HAP-1 (cell line): ENCODE measurements around the gene PIK3CB.
A peak's percentile ranks its signal among the peaks of the same experiment; 100 is the strongest.
"Not testable (repeated sequence)": the region's sequence is repeated elsewhere in the genome, so short reads cannot be mapped to it uniquely, and the experiment has no call there.

Experiments used
- DNase-seq, 2 experiments: peaks; one replicate each; pipeline ENCODE4 v3.0.0-alpha.2; 2016 to 2020; ENCODE audit warnings: low spot score in 2 of 2
- H3K27me3 ChIP-seq: fragments of 250-450 bp; sonication (Bioruptor Pico); 2 replicates; pipeline ENCODE4 v1.5.1; 2020; ENCODE audit warnings: low read depth, mild to moderate bottlenecking, moderate library complexity
- H3K36me3 ChIP-seq: fragments of 250-450 bp; sonication (Bioruptor Pico); replicated peaks from 2 replicates; pipeline ENCODE4 v1.5.1; 2020; ENCODE audit warnings: mild to moderate bottlenecking
- H3K4me1 ChIP-seq: fragments of 250-450 bp; sonication (Bioruptor Pico); 2 replicates; pipeline ENCODE4 v1.5.1; 2020; ENCODE audit warnings: mild to moderate bottlenecking
- H3K4me3 ChIP-seq: fragments of 250-450 bp; sonication (Bioruptor Pico); 2 replicates; pipeline ENCODE4 v1.5.1; 2020; ENCODE audit warnings: mild to moderate bottlenecking, moderate library complexity
- H3K9me3 ChIP-seq: fragments of 250-450 bp; sonication (Bioruptor Pico); 2 replicates; pipeline ENCODE4 v1.5.1; 2020; ENCODE audit warnings: mild to moderate bottlenecking, moderate library complexity
- in situ Hi-C: fragments of 300-500 bp; cut with MboI; formaldehyde crosslinking; loops from 3 replicates; pipeline ENCODE4 v1.14.3; 2020; ENCODE audit warnings: low sequenced_read_pairs, inconsistent platforms, mixed read lengths

Gene PIK3CB

DNA sequence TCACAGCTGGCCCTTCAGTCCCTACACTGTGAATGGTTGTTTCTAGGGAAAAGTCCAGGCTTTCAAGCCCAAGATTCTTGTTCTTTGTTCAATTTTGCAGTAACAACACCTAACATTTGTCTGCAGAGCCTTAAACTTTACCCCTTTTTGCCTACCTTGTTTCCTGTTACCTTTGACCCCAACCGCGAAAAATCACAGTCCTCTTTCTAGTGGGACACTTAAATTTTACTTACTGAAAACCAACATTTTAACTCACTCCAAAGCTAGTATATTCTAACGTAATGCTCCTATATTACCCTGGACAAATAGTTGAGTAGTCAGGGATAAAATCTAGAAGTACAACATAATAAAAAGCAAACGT, 649 bp upstream of the PIK3CB start:
- Histone ChIP-seq H3K4me1 (peaks cover 7% of the 10 kb centered on the region), H3K9me3 (no peaks in the 10 kb centered on the region), H3K27me3 (no peaks in the 10 kb centered on the region), H3K36me3 (no peaks in the 10 kb centered on the region), H3K4me3 (peak overlapping the region; percentile 88)
- in situ Hi-C loops, result loop anchor here (10.0 kb wide), 1 partner anchor 241 kb away; the partner anchor contains the start of gene CEP70
- no peak for DNase-seq

DNA sequence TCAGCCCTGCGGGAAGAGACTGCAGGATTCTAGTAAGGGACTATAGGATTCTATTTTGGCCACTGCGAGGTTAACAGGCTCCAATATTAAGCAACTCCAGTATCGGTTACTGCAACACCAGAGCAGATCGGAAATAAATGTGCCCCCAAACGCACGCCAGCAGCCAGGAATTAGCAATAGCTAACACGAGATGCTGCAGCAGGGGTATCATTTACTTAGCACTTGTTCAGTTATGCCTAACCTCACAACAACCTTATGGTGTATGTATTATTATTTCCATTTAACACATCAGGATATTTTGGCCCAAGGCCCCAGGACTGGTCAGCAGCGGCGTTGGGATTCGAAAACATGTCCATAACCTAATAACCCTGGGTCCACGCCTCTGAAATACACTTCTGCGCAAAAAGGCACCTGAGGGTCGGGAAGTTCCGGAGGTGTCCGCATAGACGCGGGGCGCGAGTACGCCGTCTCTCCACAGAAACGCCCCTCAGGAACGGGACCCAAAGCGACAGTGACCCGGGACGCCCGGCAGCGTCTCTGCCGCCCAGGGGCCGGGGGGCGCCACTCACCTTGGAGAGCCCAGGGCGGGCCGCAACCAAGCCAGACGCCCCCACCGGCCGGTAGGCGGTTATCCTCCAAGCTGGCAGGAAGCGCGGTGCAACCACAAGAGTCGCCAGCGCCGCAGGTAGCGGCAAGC, 681 bp downstream of the PIK3CB start:
- peak overlapping the region; percentile 88 for H3K4me3 ChIP-seq
- no peaks in the 10 kb centered on the region for H3K27me3 ChIP-seq
- H3K36me3 ChIP-seq, result no peaks in the 10 kb centered on the region
- in situ Hi-C loops, result loop anchor here (10.0 kb wide), 1 partner anchor 239 kb away; the partner anchor contains the start of gene CEP70
- no peaks in the 10 kb centered on the region for H3K9me3 ChIP-seq
- peak; percentile 29 to 68 for DNase-seq
- H3K4me1 ChIP-seq, result peaks cover 7% of the 10 kb centered on the region

DNA sequence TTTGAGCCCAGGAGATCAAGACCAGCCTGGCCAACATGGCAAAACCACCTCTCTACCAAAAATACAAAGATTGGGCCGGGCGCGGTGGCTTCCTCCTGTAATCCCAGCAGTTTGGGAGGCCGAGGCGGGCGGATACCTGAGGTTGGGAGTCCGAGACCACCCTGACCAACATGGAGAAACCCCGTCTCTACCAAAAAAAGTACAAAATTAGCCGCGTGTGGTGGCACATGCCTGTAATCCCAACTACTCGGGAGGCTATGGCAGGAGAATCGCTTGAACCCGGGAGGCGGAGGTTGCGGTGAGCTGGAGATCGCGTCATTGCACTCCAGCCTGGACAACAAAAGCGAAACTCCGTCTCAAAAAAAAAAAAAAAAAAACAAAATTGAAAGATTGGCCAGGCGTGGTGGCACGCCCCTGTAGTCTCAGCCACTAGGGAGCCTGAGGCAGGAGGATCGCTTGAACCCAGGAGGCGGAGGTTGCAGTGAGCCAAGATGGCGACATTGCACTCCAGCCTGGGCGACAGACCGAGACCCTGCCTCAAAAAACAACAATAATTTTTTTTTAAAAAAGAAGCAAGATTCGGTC, 2.2 kb downstream of the PIK3CB start:
- in situ Hi-C loops, result loop anchor here (10.0 kb wide), 1 partner anchor 238 kb away; the partner anchor contains the start of gene CEP70
- H3K36me3 ChIP-seq, H3K9me3 ChIP-seq, H3K27me3 ChIP-seq, DNase-seq, H3K4me1 ChIP-seq: not testable (repeated sequence)
- peak overlapping the region; percentile 88; the same call in 1 of the 2 replicates for H3K4me3 ChIP-seq

- in situ Hi-C loops, result loop anchor here (10.0 kb wide), 1 partner anchor 235 kb away; the partner anchor contains the start of gene CEP70
- Histone ChIP-seq H3K4me1 (peaks cover under 1% of the 10 kb centered on the region; the same call in 1 of the 2 replicates), H3K27me3 (no peaks in the 10 kb centered on the region), H3K36me3 (no peaks in the 10 kb centered on the region), H3K9me3 (no peaks in the 10 kb centered on the region), H3K4me3 (no peak overlapping the region)
- DNase-seq, result no peak
These were observed 4.7 kb downstream of the PIK3CB start for GRCh38 chr3:138829886-138830510.

GRCh38 chr3:138829097-138829496, 5.6 kb downstream of the PIK3CB start:
- no peak overlapping the region for H3K4me3 ChIP-seq
- no peaks in the 10 kb centered on the region for H3K36me3 ChIP-seq
- peaks cover 4% of the 10 kb centered on the region for H3K4me1 ChIP-seq
- in situ Hi-C loops, result no loop called here
- no peaks in the 10 kb centered on the region for H3K27me3 ChIP-seq
- DNase-seq, result no peak
- no peaks in the 10 kb centered on the region for H3K9me3 ChIP-seq

GRCh38 chr3:138827222-138827621, 7.5 kb downstream of the PIK3CB start:
- H3K27me3 ChIP-seq, result no peaks in the 10 kb centered on the region
- in situ Hi-C loops, result no loop called here
- no peak overlapping the region for H3K4me3 ChIP-seq
- no peak for DNase-seq
- no peaks in the 10 kb centered on the region for H3K36me3 ChIP-seq
- H3K4me1 ChIP-seq, result peaks cover 9% of the 10 kb centered on the region
- H3K9me3 ChIP-seq, result no peaks in the 10 kb centered on the region

DNA sequence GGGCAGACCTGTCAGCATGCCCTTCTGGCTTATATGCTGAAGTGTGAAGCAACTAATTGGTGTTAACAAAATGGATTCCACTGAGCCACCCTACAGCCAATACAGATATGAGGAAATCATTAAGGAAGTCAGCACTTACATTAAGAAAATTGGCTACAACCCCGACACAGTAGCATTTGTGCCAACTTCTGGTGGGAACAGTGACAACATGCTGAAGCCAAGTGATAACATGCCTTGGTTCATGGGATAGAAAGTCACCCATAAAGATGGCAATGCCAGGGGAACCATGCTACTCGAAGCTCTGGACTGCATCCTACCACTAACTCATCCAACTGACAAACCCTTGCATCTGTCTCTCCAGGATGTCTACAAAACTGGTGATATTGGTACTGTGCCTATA, 9.4 kb downstream of the PIK3CB start:
- no peaks in the 10 kb centered on the region for H3K9me3 ChIP-seq
- H3K36me3 ChIP-seq, result no peaks in the 10 kb centered on the region
- H3K27me3 ChIP-seq, result no peaks in the 10 kb centered on the region
- H3K4me3 ChIP-seq, result no peak overlapping the region
- in situ Hi-C loops, result no loop called here
- no peak for DNase-seq
- peaks cover 9% of the 10 kb centered on the region for H3K4me1 ChIP-seq

DNA sequence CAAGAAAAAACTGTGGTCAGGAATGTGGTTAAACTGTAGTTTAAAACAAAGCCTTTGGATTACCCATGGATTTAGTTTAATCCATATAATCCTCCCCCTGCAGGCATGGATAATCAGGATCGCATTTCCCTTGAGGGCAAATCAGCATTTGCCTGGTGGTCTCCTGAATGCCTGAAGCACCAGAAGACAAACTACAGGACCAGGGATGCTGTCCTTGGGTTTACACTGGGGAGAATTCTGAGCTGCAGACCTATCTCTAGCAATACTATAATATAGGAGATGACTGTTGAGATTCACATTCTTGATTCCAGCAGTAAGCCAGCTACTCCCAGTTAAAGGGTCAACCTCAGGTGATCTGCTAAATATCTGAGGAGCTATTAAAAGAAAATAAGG, 10.6 kb downstream of the PIK3CB start:
- no peak overlapping the region for H3K4me3 ChIP-seq
- no peaks in the 10 kb centered on the region for H3K9me3 ChIP-seq
- DNase-seq, result peak; percentile 53 to 69
- no peaks in the 10 kb centered on the region for H3K36me3 ChIP-seq
- in situ Hi-C loops, result no loop called here
- no peaks in the 10 kb centered on the region for H3K27me3 ChIP-seq
- H3K4me1 ChIP-seq, result peaks cover 9% of the 10 kb centered on the region

- H3K36me3 ChIP-seq, H3K27me3 ChIP-seq, H3K4me1 ChIP-seq, H3K9me3 ChIP-seq, DNase-seq, H3K4me3 ChIP-seq, in situ Hi-C loops: not testable (repeated sequence)
These were observed 14.3 kb downstream of the PIK3CB start for GRCh38 chr3:138820379-138820778.

DNA sequence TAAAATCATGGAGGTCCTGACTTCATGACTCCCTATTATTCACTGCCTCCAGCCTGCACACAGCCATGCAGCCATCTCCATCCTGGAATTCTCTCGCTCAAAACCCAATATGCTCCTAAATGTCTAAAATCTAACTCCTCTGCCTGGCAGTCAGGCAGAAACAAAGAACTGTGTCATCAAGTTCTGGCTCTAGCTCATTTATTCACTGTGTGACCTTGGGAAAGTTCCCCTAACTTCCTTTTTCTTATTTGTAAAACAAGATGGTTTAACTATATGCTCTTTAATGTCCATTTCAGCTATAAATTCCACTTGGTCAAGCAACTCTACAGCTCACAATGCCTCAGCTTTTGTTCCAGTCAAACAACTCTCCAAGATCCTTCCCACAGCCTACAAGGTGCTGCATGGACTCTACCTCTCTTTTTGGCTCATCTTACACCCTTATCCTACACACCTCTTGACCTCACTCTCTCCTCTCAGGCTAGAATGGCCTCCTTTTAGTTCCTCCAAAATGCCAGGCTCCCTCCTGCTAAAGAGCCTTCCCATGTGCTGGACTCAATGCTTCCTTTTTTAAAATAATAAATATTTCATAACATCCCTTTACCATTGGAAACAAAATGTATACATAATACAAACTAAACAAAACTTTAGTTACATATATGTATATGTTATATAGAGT, 16.4 kb downstream of the PIK3CB start:
- Histone ChIP-seq H3K4me3 (no peak overlapping the region), H3K4me1 (no peaks in the 10 kb centered on the region), H3K9me3 (no peaks in the 10 kb centered on the region), H3K36me3 (no peaks in the 10 kb centered on the region), H3K27me3 (no peaks in the 10 kb centered on the region)
- no peak for DNase-seq
- in situ Hi-C loops, result no loop called here

DNA sequence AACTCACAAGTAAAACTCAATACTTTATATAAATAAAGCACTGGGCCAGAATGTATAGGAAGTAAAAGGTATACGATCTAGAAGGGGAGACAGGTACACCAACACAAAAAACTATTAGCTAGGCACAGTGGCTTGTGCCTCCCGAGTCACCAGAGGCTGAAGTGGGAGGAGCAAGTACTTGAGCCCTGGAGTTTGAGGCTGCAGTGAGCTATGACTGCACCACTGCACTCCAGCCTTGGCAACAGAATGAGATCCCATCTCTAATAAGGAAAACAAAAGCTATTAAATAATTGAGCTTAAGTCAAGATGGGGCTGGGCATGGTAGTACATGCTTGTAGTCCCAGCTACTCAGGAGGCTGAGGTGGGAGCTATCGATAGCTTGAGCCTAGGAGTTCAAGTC, 17.0 kb downstream of the PIK3CB start:
- no peak for DNase-seq
- Histone ChIP-seq H3K4me1 (no peaks in the 10 kb centered on the region), H3K36me3 (no peaks in the 10 kb centered on the region), H3K4me3 (no peak overlapping the region), H3K27me3 (no peaks in the 10 kb centered on the region), H3K9me3 (no peaks in the 10 kb centered on the region)
- in situ Hi-C loops, result no loop called here

DNA sequence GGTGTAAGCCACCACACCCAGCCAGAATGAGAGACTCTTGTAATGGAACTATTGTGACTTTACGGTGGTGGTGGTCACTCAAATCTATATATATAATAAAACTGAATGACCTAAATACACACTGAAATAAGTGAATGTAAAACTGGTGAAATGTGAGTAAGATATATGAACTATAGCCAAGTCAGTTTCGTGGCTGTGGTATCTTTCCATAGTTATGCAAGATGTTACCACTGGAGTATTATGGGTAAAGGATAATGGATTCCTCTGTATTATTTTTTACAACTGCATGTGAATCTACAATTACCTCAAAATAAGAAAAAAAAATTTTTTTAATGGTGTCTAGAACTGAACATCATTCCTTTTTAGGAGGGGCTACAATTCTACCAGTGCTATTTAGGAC, 21.9 kb downstream of the PIK3CB start:
- H3K4me3 ChIP-seq, result no peak overlapping the region
- no peak for DNase-seq
- no peaks in the 10 kb centered on the region for H3K9me3 ChIP-seq
- in situ Hi-C loops, result no loop called here
- no peaks in the 10 kb centered on the region for H3K36me3 ChIP-seq
- no peaks in the 10 kb centered on the region for H3K4me1 ChIP-seq
- H3K27me3 ChIP-seq, result no peaks in the 10 kb centered on the region

GRCh38 chr3:138809500-138810256, 25.1 kb downstream of the PIK3CB start:
- DNase-seq, result no peak
- no peaks in the 10 kb centered on the region for H3K9me3 ChIP-seq
- in situ Hi-C loops, result no loop called here
- no peaks in the 10 kb centered on the region for H3K36me3 ChIP-seq
- no peaks in the 10 kb centered on the region for H3K4me1 ChIP-seq
- H3K4me3 ChIP-seq, result no peak overlapping the region
- H3K27me3 ChIP-seq, result no peaks in the 10 kb centered on the region
